UCSD-AML1 (cell line): ENCODE data around the gene OTOA.
"Not testable (repeated sequence)": the region's sequence is repeated elsewhere in the genome, so short reads cannot be mapped to it uniquely, and the experiment has no call there.

Source experiments
- DNase-seq: peaks from one replicate; lab custom pipeline; 2025; ENCODE audit not compliant: unreplicated experiment; lab: John Stamatoyannopoulos, UW

Gene OTOA

GRCh38 chr16:21663889-21664647 lies at the start of gene OTOA:
Gene OTOA, plus strand, starts transcription at chr16:21663968. Its CDS starts 14,547 bp downstream, at chr16:21678515.
- no peak for DNase-seq

GRCh38 chr16:21614896-21615295 lies 48.9 kb upstream of the OTOA start:
- DNase-seq, result no peak

- DNase-seq, result no peak
Observed at GRCh38 chr16:21617607-21618006, 46.2 kb upstream of the OTOA start.

- DNase-seq, result no peak
Observed at GRCh38 chr16:21618281-21618680, 45.5 kb upstream of the OTOA start.

- no peak for DNase-seq
Observed at GRCh38 chr16:21619765-21620425, 43.9 kb upstream of the OTOA start.

GRCh38 chr16:21620592-21620991 lies 43.2 kb upstream of the OTOA start:
- DNase-seq, result no peak

GRCh38 chr16:21622545-21622944 lies 41.2 kb upstream of the OTOA start:
- DNase-seq, result no peak

- no peak for DNase-seq
Observed at GRCh38 chr16:21625026-21625425, 38.7 kb upstream of the OTOA start.

- peak; percentile 32 for DNase-seq
Observed at GRCh38 chr16:21626659-21627277, 37.0 kb upstream of the OTOA start.

GRCh38 chr16:21628121-21628726 lies 35.5 kb upstream of the OTOA start:
- no peak for DNase-seq

- DNase-seq, result no peak
Observed at GRCh38 chr16:21628772-21629171, 35.0 kb upstream of the OTOA start.

- DNase-seq, result not testable (repeated sequence)
Observed at GRCh38 chr16:21629616-21630539, 33.9 kb upstream of the OTOA start.

GRCh38 chr16:21630866-21631265 lies 32.9 kb upstream of the OTOA start:
- DNase-seq, result not testable (repeated sequence)

GRCh38 chr16:21631376-21631775 lies 32.4 kb upstream of the OTOA start:
- not testable (repeated sequence) for DNase-seq

- not testable (repeated sequence) for DNase-seq
Observed at GRCh38 chr16:21631951-21632575, 31.7 kb upstream of the OTOA start.

GRCh38 chr16:21634216-21634615 lies 29.6 kb upstream of the OTOA start:
- DNase-seq, result no peak

- not testable (repeated sequence) for DNase-seq
Observed at GRCh38 chr16:21635694-21636093, 28.1 kb upstream of the OTOA start.

GRCh38 chr16:21637032-21637968 lies 26.5 kb upstream of the OTOA start:
- DNase-seq, result no peak

- no peak for DNase-seq
Observed at GRCh38 chr16:21638573-21638975, 25.2 kb upstream of the OTOA start.
